HFFc6 (cell line): ENCODE measurements around the gene NLRP7. TPM values are rescaled to one million over a fixed set of nuclear protein-coding genes. Genes with fewer than 3 reads are reported as not detected.
"Not testable (repeated sequence)": the region's sequence is repeated elsewhere in the genome, so short reads cannot be mapped to it uniquely, and the experiment has no call there.

Experiments
- DNase-seq: peaks from one replicate; pipeline ENCODE4 v3.0.0-alpha.2; 2018
- H3K27ac Mint-ChIP-seq: 2 replicates; pipeline ENCODE4 v1.8.0; 2020; ENCODE audit warnings: mild to moderate bottlenecking, mixed read lengths
- H3K27me3 Mint-ChIP-seq: 2 replicates; pipeline ENCODE4 v1.8.0; 2021; ENCODE audit warnings: mild to moderate bottlenecking, moderate library complexity, mixed read lengths; ENCODE audit not compliant: insufficient read depth
- H3K36me3 Mint-ChIP-seq: 2 replicates; pipeline ENCODE4 v1.8.0; 2021; ENCODE audit warnings: low read depth, mixed read lengths
- H3K4me1 Mint-ChIP-seq: 2 replicates; pipeline ENCODE4 v1.8.0; 2020; ENCODE audit warnings: low read depth, mixed read lengths
- H3K4me3 Mint-ChIP-seq: 2 replicates; pipeline ENCODE4 v1.8.0; 2020; ENCODE audit warnings: mild to moderate bottlenecking, moderate library complexity, mixed read lengths
- H3K9me3 Mint-ChIP-seq: 2 replicates; pipeline ENCODE4 v1.8.0; 2020; ENCODE audit warnings: mild to moderate bottlenecking, mixed read lengths
- CTCF ChIP-seq: fragments of 200-600 bp; sonication (generic); IDR thresholded peaks from 2 replicates; pipeline ENCODE4 v1.5.0; 2021; ENCODE audit warnings: antibody characterized with exemption, mild to moderate bottlenecking
- total RNA-seq, 6 experiments: library from RNA; stranded (reverse); fragmentation: NEBNext Ultra II Directional; extraction: Animal tissue kit (Norgen Biotek cat#: 25700); gene quantifications; 2 replicates in 1 of 6; 3 replicates in 5 of 6; pipeline ENCODE4 v1.2.3, GENCODE V29; 2021

NLRP7 gene
- total RNA-seq, 6 experiments from 2014 or later = not detected

- H3K9me3 Mint-ChIP-seq = peaks cover 27% of the 10 kb centered on the region
- no peak for TF ChIP-seq CTCF
- no peak overlapping the region for H3K27ac Mint-ChIP-seq
- peaks cover 3% of the 10 kb centered on the region for H3K27me3 Mint-ChIP-seq
- no peak overlapping the region for H3K4me3 Mint-ChIP-seq
- H3K36me3 Mint-ChIP-seq = no peaks in the 10 kb centered on the region
- H3K4me1 Mint-ChIP-seq = no peaks in the 10 kb centered on the region
- no peak for DNase-seq
Measured at GRCh38 chr19:54949412-54949811, 2.1 kb upstream of the NLRP7 start.

GRCh38 chr19:54943772-54944361 lies 3.5 kb downstream of the NLRP7 start:
- not testable (repeated sequence) for DNase-seq, H3K27me3 Mint-ChIP-seq, H3K27ac Mint-ChIP-seq, H3K4me1 Mint-ChIP-seq, H3K36me3 Mint-ChIP-seq, H3K4me3 Mint-ChIP-seq
- H3K9me3 Mint-ChIP-seq = peaks cover 29% of the 10 kb centered on the region

GRCh38 chr19:54939538-54939937 lies 7.8 kb downstream of the NLRP7 start:
- H3K4me3 Mint-ChIP-seq, H3K4me1 Mint-ChIP-seq, H3K27me3 Mint-ChIP-seq, H3K27ac Mint-ChIP-seq, H3K36me3 Mint-ChIP-seq, DNase-seq: not testable (repeated sequence)
- H3K9me3 Mint-ChIP-seq = peaks cover 51% of the 10 kb centered on the region

DNA sequence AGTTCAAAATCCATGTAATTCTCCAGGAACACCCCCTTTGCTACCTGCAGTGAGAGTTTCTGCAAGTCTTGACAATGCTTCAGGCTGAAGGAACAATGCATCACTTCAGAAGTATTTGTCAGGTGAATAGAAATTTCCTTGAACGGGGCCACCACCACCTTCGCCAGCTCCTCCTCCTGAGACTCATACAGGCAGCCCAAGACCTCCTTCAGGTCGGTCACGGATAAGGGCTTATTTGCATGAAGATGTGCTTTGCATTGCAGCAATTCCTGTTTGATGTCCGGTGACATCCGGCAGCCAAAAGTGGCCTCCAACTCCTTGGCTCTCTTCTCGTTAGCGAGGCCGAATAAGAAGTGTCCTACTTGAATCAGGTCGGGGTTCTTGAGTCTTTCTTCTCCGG lies 8.4 kb downstream of the NLRP7 start:
- peaks cover 3% of the 10 kb centered on the region; the same call in 1 of the 2 replicates for H3K27me3 Mint-ChIP-seq
- no peaks in the 10 kb centered on the region for H3K4me1 Mint-ChIP-seq

DNA sequence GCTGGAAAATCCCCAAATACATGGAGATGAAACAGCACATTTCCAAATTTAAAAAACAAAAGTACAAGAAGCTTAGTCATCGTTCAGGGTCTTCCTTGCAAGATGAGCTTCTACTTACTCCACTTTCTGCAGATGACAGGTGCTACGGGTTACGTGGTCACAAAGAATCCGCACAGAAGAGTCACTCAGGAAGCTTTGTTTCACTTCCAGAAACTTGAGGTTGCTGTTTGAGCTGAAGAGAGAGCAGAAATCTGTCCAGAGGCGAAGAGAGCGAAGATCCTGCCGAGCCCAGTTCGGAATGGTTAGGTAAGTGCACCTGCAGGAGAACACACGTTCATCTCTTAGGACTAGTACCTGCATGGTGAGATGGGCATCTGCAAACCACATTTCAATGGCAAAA lies 9.4 kb downstream of the NLRP7 start:
- DNase-seq = no peak
- Mint-ChIP-seq H3K27ac (no peak overlapping the region), H3K27me3 (peaks cover 3% of the 10 kb centered on the region; the same call in 1 of the 2 replicates), H3K4me1 (no peaks in the 10 kb centered on the region), H3K36me3 (no peaks in the 10 kb centered on the region), H3K4me3 (no peak overlapping the region), H3K9me3 (peaks cover 65% of the 10 kb centered on the region)
- no peak for TF ChIP-seq CTCF

More for the DNA sequence above, 8.4 kb downstream of the NLRP7 start:
- no peaks in the 10 kb centered on the region for H3K36me3 Mint-ChIP-seq
- H3K9me3 Mint-ChIP-seq = peaks cover 55% of the 10 kb centered on the region
- no peak for TF ChIP-seq CTCF
- no peak overlapping the region for H3K27ac Mint-ChIP-seq
- no peak for DNase-seq
- H3K4me3 Mint-ChIP-seq = no peak overlapping the region

GRCh38 chr19:54928299-54928698 lies 19.0 kb downstream of the NLRP7 start:
- peaks cover 1% of the 10 kb centered on the region; the same call in 1 of the 2 replicates for H3K27me3 Mint-ChIP-seq
- TF ChIP-seq CTCF = no peak
- H3K27ac Mint-ChIP-seq = no peak overlapping the region
- no peaks in the 10 kb centered on the region for H3K4me1 Mint-ChIP-seq
- no peak overlapping the region for H3K4me3 Mint-ChIP-seq
- peaks cover 64% of the 10 kb centered on the region for H3K9me3 Mint-ChIP-seq
- peaks cover 11% of the 10 kb centered on the region for H3K36me3 Mint-ChIP-seq
- DNase-seq = no peak

DNA sequence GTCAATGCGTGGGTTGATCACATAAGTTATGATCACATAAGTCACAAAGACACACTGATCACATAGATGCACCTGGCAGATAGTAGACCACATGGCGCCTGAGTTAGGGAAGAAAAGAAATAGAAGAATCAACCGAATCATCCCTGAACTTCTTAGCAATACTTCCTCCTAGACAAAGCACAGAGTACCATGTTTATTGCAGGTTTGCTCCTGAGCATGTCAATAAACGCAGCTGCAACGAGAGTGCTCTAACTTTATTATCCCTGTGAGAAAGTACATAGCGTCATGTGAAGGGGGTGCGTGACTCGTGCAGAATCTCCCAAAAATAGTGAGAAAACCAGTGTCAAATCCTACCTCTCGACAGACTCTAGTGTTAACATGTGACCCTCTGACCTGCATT lies 24.1 kb downstream of the NLRP7 start:
- Mint-ChIP-seq H3K4me1 (no peaks in the 10 kb centered on the region), H3K9me3 (peaks cover 45% of the 10 kb centered on the region), H3K27ac (no peak overlapping the region), H3K27me3 (peaks cover 1% of the 10 kb centered on the region; the same call in 1 of the 2 replicates), H3K4me3 (no peak overlapping the region), H3K36me3 (peaks cover 10% of the 10 kb centered on the region; the same call in 1 of the 2 replicates)
- DNase-seq = no peak
- no peak for TF ChIP-seq CTCF
